HTERT RPE-1 (cell line): Measurements from ENCODE around the gene IVL.

ENCODE experiments used
- in situ Hi-C: fragments of 300-500 bp; cut with MboI; formaldehyde crosslinking; loops from 4 replicates; pipeline ENCODE4 v1.14.3; 2020; ENCODE audit warnings: low sequenced_read_pairs

Gene IVL

DNA sequence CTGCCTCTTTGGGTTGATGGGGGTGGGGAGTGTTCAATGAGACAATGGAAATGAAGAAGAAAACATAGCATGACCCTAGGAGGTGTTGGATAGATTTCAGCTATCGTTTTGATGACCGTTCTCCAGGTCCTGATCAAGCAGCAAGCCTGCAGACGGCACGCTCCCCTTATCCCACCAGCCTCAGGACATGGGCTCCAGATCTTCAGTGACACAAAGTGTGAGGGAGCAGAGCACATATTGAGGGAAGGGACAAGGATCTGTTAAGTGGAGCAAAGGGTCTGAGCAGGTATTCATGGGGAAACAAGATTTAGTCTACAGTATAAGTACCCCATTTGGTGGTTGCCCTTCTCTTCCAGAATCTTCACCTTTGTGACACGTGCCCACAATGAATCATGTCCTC is 43.4 kb downstream of the IVL start:
- in situ Hi-C loops: no loop called here

DNA sequence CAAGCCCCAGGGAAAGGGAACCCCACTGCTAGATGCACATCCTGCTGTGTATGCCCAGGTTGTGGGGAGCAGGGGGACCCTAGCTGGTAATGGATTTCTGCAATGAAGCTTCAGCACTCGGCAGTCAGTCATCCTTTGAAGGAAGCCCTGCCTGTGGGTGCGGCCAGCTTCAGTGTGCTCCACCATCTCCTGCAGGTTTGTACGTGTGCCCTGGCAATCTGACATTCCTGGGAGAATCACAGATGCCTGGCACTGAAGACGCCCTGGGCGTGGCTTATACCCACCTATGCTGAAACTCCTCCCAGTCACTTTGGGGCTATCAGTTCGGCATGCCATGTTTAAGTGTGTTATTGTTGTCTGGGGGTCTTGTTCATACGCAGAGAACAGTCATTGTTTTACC is 45.4 kb downstream of the IVL start:
- in situ Hi-C loops: no loop called here

DNA sequence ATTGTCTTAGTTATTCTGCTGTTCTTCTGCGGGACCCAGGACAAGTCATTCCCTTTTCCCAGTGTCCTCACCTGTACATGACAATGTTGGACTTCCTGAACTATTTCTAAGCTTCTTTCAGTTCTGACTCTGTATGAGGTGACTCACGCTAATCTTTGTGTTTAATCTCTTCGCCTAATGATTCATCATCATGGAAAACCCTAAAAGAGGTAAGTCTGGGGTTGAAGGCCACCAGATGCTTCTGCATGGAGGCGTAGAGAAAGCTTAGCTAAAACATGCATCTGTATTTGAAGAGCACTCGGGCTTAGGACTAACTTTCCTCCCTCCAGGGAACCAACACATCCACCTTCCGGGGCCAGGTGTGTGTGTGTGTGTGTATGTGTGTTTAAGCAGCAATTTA is 46.1 kb downstream of the IVL start:
- in situ Hi-C loops: no loop called here

DNA sequence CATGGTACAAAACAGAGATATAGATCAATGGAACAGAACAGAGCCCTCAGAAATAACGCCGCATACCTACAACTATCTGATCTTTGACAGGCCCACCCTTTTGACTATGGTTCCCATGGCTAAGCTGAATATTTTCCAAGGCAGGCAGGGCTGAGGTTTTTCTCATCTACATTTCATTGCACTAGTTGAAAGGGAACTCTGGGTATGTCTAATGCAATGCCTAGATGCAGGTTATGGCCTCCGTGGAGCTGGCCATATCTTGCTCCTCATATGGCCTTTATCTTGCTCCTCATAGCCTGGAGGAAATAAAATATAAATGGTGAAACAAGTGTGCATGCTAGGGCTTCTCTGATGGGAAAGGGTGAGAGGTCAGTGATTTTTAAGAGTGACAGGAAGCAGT is 49.2 kb downstream of the IVL start:
- in situ Hi-C loops: no loop called here

DNA sequence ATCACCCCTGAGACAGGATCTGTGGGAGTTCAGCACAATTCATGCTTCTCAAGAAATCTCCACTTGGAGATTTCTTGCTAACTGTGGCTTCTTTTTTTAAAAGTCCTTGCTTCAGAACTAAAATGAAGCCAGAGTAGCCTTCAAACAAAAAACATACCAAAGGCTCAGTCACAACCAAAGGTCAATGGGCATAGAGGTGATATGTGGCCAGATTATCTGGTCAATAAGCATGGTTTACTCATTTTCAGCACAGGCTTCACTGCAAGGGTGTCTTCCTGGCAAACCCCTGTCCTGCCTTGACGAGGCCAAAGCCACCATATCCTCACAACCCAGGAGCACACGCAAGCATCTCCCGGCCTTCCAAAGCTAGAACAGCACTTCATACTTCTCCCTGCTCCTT is 50.9 kb downstream of the IVL start:
- in situ Hi-C loops: no loop called here

DNA sequence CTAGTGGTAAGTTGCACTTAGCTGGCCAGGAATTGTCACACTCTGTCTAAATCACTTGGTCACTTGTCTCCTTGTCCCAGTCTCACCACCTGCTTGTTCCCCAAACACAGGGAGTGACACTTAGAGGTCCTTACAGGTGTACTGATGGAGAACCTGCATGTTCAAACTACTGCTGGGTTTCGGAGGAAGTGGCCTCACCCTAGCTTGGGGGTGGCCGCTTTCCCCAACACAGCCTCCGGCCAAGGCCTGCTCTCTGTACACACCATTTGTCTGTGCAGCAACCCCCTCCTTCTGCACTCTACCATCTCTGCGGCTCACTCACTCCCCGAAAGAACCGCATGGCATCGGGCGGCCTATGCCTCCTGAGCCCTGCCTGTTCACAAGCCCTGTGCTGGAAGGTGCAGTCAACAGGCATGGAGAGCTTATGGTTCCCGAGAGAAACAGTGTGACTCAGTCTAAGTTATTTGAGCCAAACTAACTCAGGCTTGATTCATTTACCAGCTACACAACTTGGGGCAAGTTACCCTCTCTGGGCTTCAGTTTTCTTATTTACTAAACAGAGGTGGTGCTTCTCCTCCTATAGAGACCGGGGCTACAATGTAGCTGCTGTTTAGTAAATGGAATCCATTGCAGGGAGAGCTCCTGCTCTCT is 51.6 kb downstream of the IVL start:
- in situ Hi-C loops: no loop called here

DNA sequence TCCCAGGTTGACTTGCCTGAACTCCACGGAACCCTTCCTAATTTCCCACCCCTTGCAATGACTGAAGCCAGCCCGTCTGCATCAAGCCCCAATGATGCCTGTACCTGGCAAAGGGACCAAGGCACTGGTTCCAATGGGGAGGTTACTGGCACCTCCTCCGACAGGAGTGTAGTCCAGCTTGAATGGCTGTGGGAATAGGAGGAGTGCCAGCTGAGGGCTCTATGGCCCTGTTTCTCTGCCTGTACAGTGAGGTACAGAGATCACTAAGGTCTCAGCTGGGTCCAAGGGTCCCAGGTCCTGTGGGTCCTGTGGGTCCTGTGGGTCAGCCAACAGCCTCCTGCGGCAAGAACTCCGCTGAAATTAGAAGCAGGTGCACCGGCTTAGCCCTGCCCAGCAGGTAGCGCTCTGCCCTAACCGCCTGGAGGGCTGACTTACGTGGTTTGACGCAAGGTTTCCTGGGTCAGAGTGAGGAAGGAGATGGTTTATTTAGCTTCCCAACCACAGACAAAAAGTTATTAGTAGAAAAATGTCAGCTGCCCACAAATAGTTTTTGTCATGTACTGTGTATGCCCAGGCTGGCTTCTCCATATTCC is 52.2 kb downstream of the IVL start:
- in situ Hi-C loops: no loop called here
